GM19452 (cell line): Measurements from ENCODE around the gene NUP210L.
A peak's percentile ranks its signal among the peaks of the same experiment; 100 is the strongest.

Source experiments
- ATAC-seq: cut with Tn5 transposase; IDR thresholded peaks from one replicate; pipeline ENCODE4 v1.9.1; 2021; ENCODE audit not compliant: unreplicated experiment

Gene NUP210L

DNA sequence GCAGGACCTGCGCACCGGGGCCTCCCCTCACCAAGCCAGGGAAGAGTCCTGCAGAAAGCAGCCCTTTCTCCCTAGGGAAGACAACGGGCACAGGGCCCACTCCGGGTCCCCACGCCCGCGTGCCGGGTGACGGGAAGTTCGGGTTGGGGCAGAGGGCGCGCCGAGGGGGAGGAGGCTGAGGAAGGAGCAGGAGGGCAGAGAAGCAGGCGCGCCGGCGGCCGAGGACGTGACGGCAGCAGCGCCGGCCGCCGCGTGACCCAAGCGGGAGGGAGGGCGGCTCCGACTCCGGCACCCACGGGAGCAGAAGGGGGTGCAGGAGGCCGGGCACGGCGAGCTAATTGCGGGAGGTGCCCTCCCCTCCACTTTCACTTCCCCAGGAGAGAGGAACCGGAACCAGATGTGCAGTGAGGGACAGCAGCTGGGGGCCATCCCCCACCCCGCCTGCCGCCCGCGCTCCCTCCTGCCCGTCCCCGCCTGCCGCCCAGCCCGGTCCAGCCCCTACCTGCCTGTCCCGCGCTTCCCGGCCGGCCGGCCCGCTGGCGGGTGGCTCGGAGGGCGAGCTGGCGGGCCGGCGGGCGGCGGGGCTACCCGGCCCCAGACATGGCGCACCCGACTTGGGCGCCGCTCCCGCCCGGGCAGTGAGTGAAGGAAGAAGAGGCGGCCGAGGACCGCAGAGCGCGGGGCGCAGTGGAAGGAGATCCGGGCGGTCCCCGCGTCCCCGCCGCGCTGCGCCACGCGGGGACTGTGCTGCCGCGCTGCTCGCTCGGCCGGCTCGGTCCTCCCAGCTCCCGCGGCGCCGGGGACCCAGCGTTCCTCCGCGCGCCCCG lies 208.9 kb downstream of the NUP210L start:
- peak; percentile 66 for ATAC-seq

DNA sequence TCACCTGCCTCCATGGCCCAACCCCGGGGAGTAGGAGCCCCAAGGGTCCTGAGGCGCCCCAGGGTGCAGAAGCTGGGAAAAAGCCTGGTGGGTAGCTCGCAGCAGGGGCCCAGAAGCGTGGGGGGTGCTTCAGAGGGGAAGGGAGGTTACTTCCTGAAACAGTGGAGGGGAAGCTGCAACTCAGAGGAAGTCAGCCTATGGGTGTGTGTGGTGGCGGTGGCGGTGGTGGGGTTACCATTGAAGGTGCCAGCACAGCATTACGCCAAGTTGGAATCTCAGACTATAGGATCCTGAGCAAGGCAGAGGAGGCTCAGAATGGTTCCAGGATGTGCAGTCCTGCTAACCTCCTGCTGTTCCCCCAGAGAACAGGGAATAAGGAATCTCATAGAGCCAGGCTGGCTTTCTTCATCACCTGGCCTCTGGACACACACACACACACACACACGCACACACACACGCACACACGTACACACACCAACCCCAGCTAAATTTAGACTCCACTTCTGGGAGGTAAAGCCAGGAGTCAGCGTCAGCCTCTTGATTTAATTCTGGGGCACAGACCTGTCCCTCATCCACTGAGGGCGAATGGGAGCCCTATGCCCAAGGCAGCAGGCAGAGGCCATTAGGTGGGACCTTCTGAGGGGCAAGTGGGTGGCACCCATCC lies 209.6 kb downstream of the NUP210L start:
- ATAC-seq = peak; percentile 4

DNA sequence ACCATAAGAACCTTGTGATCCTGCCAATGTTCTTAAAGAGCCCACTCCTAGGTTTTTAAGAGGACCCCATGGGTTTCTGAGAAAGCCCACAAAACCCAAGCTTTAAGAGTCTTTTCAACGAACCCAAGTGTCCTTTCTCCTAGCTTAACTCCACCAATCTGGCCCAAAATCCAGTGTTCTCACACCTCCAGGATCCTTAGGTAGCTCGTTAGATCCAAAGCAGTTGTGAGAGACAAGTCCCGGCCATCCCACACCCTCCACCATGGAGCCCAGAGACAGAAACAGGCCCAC lies 210.1 kb downstream of the NUP210L start:
- no peak for ATAC-seq

DNA sequence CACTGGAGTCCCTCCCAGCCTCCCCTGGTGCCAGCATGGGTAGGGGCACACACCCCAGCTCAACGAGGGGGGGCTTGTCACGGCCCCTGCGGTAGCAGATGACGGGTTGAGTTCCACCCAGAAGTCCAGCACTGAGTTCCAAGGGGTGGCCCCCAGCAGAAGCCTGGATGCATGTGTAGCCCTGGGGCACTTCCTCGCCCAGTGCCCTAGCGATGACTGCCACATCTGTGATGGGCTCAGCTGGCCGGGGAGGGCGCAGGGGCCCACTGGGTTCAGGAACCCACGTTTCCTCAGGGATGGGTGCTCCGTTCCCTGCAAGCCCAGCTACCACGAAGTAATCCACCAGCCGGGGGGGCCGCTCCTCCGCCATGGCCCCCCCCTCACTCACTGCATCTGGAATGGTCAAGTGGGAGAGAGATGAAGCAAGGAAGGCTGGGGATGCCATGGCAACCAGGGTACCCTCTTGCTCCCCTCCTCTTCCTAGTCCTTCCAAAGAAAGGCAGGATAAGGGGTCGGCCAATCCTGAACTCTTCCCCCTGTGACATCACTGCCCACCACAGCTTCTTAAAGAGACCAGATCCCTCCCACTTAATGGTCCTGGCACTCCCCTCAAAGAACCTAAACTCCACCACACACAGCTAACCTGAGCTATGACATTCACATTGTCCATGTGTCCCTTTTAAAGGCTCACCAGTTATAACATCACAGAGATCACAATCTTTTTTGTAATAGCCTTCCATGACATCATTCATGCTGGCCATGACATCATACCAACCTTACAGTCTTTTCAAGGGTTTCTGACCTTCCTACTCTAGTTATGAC lies 210.7 kb downstream of the NUP210L start:
- ATAC-seq = no peak

DNA sequence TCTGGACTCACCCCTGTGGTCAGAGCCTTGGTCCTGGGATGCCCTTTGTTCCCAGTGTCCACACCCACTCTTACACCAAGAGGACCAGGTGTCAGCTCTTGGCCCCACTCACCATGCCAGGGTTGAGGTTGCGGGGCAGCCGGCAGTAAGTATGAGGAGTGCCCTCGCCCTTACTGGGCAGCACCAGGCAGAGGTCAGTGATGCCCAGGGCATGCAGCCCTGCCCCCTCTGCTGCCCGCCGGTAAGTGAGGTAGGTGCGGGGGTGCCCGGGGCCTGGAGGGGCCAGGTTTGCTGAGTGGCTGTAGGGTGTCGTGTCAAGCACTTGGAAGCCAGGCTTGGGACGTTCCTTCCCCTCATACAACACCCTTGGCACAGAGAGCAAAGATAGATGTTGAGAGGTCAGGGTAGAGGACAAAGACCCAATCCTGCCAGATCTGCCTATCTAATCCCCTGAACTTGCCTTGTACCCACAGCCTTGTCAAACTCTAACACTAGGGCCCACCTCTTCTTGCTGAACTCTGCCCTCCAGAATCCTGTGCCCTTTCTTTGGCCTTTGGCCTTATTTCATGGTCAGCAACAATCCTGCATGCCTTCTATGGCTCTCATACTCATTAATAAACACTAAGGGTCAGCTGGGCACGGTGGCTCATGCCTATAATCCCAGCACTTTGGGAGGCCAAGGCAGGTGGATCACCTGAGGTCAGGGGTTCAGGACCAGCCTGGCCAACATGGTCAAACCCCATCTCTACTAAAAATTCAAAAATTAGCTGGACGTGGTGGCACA lies 211.9 kb downstream of the NUP210L start:
- ATAC-seq = no peak
